ENCODE measurements around the gene EFNA1. TPM values are rescaled to one million over a fixed set of nuclear protein-coding genes. Genes with fewer than 3 reads are reported as not detected.

The EFNA1 gene
- total and polyA plus RNA-seq, 2 experiments from 2014 or later = 39.1 to 83.5 TPM

DNA sequence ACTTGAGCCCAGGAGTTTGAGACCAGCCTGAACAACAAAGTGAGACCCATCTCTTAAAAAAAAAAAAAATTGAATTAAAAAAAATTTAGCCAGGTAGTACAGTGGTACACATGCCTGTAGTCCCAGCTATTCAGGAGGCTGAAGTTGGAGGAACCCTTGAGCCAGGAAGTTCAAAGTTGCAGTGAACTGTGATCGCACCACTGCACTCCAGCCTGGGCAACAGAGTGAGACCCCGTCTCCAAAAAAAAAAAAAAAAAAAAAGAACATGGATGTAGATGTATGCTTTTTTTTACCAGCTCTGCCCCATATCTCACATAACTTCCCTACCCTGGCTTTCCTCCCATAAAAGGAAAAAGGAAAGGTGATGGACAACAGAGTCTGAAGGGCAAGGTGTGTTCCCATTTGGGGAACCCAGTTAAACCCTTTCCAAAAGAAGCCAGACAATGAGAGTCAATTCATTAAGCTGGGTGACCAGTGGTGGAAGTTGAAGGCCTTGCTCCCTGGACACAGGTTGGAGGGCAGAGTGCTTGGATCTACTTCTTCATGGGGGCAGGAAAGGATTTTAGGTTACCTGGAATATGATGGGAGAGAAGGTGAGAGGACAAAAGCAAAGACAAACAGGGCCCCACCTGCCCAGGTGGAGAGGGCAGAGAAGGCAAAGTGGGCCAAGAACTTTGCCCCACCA is 42.6 kb downstream of the EFNA1 start:
- DNase-seq (ENCODE audit: low read depth in 1 of 2, low spot score in 1 of 2) = no peak
- H3K27ac ChIP-seq = no peak overlapping the region
- peaks cover 5% of the 10 kb centered on the region for H3K4me1 ChIP-seq (ENCODE audit: low read depth)
- TF ChIP-seq, protein P1, sequence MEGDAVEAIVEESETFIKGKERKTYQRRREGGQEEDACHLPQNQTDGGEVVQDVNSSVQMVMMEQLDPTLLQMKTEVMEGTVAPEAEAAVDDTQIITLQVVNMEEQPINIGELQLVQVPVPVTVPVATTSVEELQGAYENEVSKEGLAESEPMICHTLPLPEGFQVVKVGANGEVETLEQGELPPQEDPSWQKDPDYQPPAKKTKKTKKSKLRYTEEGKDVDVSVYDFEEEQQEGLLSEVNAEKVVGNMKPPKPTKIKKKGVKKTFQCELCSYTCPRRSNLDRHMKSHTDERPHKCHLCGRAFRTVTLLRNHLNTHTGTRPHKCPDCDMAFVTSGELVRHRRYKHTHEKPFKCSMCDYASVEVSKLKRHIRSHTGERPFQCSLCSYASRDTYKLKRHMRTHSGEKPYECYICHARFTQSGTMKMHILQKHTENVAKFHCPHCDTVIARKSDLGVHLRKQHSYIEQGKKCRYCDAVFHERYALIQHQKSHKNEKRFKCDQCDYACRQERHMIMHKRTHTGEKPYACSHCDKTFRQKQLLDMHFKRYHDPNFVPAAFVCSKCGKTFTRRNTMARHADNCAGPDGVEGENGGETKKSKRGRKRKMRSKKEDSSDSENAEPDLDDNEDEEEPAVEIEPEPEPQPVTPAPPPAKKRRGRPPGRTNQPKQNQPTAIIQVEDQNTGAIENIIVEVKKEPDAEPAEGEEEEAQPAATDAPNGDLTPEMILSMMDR (IDR thresholded peaks at IDR 0.05; ENCODE audit: low read depth, low read length) = no peak
- no peaks in the 10 kb centered on the region for H3K9me3 ChIP-seq (ENCODE audit: low read depth)
- peaks cover 6% of the 10 kb centered on the region for H3K27me3 ChIP-seq
- peaks cover 3% of the 10 kb centered on the region for H3K36me3 ChIP-seq
- no peak overlapping the region for H3K4me3 ChIP-seq

DNA sequence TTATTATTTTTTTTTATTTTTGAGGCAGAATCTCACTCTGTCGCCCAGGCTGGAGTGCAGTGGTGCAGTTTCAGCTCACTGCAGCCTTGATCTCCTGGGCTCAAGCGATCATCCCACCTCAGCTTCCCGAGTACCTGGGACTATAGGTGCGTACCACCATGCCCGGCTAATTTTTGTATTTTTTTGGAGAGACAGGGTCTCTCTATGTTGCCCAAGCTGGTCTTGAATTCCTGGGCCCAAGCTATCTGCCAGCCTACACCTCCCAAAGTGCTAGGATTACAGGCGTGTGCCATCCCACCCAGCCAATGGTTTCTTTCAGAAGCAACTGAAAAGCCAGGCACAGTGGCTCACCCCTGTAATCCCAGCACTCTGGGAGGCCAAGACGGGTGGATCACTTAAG is 43.1 kb downstream of the EFNA1 start:
- DNase-seq (ENCODE audit: low read depth in 1 of 2, low spot score in 1 of 2) = no peak

DNA sequence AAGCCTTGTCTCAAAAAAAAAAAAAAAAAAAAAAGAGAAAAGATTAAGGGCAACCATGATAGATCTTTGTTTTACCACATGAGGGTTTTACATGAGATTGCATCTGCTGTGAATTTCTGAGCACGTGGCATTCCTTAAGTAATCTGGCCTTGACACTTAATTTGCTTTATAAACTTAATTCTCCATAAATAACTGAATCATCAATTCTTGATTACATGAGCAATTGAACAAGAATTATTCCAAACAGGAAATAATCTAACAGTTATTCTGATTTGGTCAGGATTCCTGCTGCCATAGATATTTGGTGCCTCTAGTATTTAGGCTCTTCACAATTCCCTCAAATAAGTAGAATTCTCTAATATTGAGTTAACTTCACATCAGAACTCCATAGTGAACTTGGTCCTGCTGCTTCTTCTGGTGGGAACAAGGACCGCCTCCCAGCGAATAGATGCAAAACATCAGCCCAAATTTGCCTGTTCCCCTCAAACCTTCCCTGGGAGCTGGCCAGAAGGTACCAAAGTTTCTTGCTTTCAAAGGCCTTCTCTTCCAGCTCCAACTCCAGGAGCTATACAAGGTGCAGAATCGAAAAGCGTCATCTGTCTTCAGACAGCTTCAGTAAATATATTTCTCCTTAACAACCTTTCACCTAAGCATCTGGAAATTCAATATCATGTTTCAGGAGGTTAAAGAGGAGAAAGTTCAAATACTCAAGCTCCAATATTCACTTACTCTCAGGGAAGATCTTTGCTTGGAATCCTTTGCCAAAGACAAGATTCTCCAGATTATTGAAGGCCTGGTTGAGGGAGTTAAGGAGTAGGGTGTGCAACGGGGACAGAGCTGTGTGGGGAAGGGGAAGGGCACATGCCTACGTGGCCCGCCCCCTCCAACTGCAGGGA is 44.4 kb downstream of the EFNA1 start:
- peaks cover 5% of the 10 kb centered on the region for H3K4me1 ChIP-seq (ENCODE audit: low read depth)
- peaks cover 6% of the 10 kb centered on the region for H3K27me3 ChIP-seq
- H3K36me3 ChIP-seq = peaks cover 3% of the 10 kb centered on the region
- no peaks in the 10 kb centered on the region for H3K9me3 ChIP-seq (ENCODE audit: low read depth)
- H3K4me3 ChIP-seq = peak overlapping the region; percentile 74
- peak overlapping the region; percentile 87 for H3K27ac ChIP-seq
- no peak for DNase-seq (ENCODE audit: low read depth in 1 of 2, low spot score in 1 of 2)
- TF ChIP-seq, protein P1 (IDR thresholded peaks at IDR 0.05; ENCODE audit: low read depth, low read length) = no peak

More for the DNA sequence above, 43.1 kb downstream of the EFNA1 start:
- TF ChIP-seq, protein P1 (IDR thresholded peaks at IDR 0.05; ENCODE audit: low read depth, low read length) = no peak
- peaks cover 3% of the 10 kb centered on the region for H3K36me3 ChIP-seq
- no peak overlapping the region for H3K4me3 ChIP-seq
- peaks cover 6% of the 10 kb centered on the region for H3K27me3 ChIP-seq
- H3K9me3 ChIP-seq (ENCODE audit: low read depth) = no peaks in the 10 kb centered on the region
- peaks cover 5% of the 10 kb centered on the region for H3K4me1 ChIP-seq (ENCODE audit: low read depth)
- no peak overlapping the region for H3K27ac ChIP-seq

DNA sequence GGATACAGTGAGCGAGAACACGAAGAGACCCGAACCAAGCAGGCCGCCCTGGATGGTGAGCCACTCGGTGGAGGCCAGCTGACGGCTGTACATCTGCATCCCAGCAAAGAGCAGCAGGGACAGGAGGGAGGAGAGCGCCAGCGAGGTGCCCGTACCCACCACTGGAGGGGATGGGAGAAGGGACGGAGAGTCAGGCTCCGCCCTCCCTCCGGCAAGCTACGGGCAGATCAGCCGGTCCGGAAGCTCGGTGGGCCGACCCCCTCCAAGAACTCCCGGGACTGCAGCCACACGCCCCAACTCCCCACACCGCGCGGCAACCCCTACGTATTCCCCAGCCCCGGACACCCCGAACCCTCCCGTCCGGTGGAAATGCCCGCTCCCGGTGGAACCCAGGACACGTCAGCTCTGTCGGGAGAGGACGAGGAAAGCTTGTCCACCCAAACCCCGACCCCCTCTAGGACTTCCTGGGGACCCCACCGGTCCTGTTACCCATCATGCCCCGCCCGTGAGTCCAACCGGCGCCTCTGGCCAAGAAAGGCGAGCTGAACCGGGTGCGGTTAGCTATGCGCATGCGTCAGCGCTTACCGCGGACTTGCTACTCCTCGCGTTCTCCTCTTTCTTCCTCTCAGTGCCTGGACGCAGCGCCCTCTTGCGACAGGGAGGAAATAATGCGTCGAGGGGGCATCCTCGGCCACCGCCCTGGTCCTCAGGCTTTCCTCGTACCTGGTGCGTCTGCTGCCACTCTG is 45.2 kb downstream of the EFNA1 start, which contains the start of gene KRTCAP2:
Gene KRTCAP2 (minus strand): TSS at position 573 of the 746 bp plus-strand sequence. CDS start 80 bp downstream, at position 493.
- DNase-seq (ENCODE audit: low read depth in 1 of 2, low spot score in 1 of 2) = peak; percentile 96 to 97
- H3K4me3 ChIP-seq = peak within 1 kb of the TSS; percentile 74
- H3K9me3 ChIP-seq (ENCODE audit: low read depth) = no peaks in the 10 kb centered on the region
- TF ChIP-seq, protein P1 (IDR thresholded peaks at IDR 0.05; ENCODE audit: low read depth, low read length) = peak; percentile 93
- peak within 1 kb of the TSS; percentile 87 for H3K27ac ChIP-seq
- peaks cover 3% of the 10 kb centered on the region for H3K36me3 ChIP-seq
- H3K27me3 ChIP-seq = peaks cover 6% of the 10 kb centered on the region
- peaks cover 5% of the 10 kb centered on the region for H3K4me1 ChIP-seq (ENCODE audit: low read depth)

All from cardiac muscle cell (in vitro differentiated cells and primary cell).